Measurements from ENCODE around the gene PDRG1.

DNA sequence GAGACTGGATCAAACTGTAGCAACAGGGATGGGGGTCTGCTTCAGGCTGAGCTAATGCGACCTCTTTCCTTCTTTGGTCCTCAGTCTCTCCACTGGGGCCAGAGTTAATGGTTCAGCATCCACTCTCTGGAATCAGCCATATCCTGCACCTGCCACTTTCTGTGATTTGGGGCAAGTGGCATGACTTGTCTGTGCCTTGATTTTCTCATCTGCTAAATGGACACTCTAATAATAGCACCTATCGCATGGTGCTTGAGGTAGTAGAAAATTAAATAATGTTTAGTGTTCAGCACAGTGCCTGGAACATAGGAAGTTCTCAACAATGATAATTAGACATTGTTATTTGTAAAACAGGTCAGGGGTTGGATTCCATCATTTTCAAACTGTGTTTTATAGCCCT lies 22.4 kb upstream of the PDRG1 start:
- TF ChIP-seq, protein P1, sequence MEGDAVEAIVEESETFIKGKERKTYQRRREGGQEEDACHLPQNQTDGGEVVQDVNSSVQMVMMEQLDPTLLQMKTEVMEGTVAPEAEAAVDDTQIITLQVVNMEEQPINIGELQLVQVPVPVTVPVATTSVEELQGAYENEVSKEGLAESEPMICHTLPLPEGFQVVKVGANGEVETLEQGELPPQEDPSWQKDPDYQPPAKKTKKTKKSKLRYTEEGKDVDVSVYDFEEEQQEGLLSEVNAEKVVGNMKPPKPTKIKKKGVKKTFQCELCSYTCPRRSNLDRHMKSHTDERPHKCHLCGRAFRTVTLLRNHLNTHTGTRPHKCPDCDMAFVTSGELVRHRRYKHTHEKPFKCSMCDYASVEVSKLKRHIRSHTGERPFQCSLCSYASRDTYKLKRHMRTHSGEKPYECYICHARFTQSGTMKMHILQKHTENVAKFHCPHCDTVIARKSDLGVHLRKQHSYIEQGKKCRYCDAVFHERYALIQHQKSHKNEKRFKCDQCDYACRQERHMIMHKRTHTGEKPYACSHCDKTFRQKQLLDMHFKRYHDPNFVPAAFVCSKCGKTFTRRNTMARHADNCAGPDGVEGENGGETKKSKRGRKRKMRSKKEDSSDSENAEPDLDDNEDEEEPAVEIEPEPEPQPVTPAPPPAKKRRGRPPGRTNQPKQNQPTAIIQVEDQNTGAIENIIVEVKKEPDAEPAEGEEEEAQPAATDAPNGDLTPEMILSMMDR (IDR thresholded peaks at IDR 0.05; ENCODE audit: low read length): no peak
- no peak for TF ChIP-seq EZH2 (IDR thresholded peaks at IDR 0.05; ENCODE audit: borderline replicate concordance, low read length)

All from OCI-LY1 (cell line).